Glutamatergic neuron (in vitro differentiated cells): ENCODE results near the gene PHEX. TPM values are rescaled to one million over a fixed set of nuclear protein-coding genes. Genes with fewer than 3 reads are reported as not detected.

Source experiments
- DNase-seq: peaks from one replicate; pipeline ENCODE4 v3.0.0; 2022
- H3K27ac Mint-ChIP-seq: one replicate; pipeline ENCODE4 v1.8.0; 2020; ENCODE audit warnings: mild to moderate bottlenecking, mixed read lengths, inconsistent platforms; ENCODE audit not compliant: unreplicated experiment
- H3K27me3 Mint-ChIP-seq: one replicate; pipeline ENCODE4 v1.8.0; 2020; ENCODE audit warnings: mild to moderate bottlenecking, moderate library complexity, mixed read lengths, inconsistent platforms; ENCODE audit not compliant: unreplicated experiment
- H3K36me3 Mint-ChIP-seq: one replicate; pipeline ENCODE4 v1.8.0; 2020; ENCODE audit warnings: mild to moderate bottlenecking, mixed read lengths, inconsistent platforms; ENCODE audit not compliant: unreplicated experiment
- H3K4me1 Mint-ChIP-seq: one replicate; pipeline ENCODE4 v1.8.0; 2020; ENCODE audit warnings: mild to moderate bottlenecking, low read depth, mixed read lengths, inconsistent platforms; ENCODE audit not compliant: unreplicated experiment
- H3K4me3 Mint-ChIP-seq: one replicate; pipeline ENCODE4 v1.8.0; 2020; ENCODE audit warnings: mild to moderate bottlenecking, mixed read lengths, inconsistent platforms; ENCODE audit not compliant: unreplicated experiment
- H3K9me3 Mint-ChIP-seq: one replicate; pipeline ENCODE4 v1.8.0; 2020; ENCODE audit warnings: mild to moderate bottlenecking, moderate library complexity, mixed read lengths, inconsistent platforms; ENCODE audit not compliant: unreplicated experiment
- CTCF ChIP-seq: fragments of 200-600 bp; sonication (generic); IDR thresholded peaks from one replicate; pipeline ENCODE4 v1.5.0; 2021; ENCODE audit not compliant: partially characterized antibody, unreplicated experiment
- total RNA-seq: library from RNA; stranded (reverse); fragmentation: NEBNext Ultra II Directional; extraction: Animal tissue kit (Norgen Biotek cat#: 25700); gene quantifications from one replicate; pipeline ENCODE4 v1.2.1, GENCODE V29; 2021; ENCODE audit not compliant: unreplicated experiment

Gene PHEX
- total RNA-seq, 1 donor from 2014 or later: 0.17 TPM

DNA sequence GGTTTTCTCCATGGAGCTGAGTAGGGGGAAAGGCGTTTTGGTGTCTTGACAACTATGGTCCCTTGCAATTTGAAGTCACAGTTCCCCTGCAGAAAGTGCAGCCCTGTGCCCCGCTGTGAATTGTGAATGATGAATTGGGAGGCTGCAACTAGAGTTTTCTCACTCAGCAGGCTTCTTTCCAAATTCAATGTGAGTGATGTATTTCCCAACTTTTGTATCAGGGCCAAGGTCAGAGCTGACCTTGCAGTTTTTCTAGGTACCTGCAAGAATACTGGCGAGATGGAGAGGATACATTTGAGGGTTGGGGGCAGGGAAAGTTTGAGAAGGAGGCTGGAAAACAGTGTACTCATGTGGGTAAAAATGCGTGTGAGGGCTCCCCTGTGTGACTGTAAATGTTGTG lies 11.7 kb downstream of the PHEX start:
- no peaks in the 10 kb centered on the region for H3K4me1 Mint-ChIP-seq
- no peaks in the 10 kb centered on the region for H3K36me3 Mint-ChIP-seq
- no peak overlapping the region for H3K27ac Mint-ChIP-seq
- TF ChIP-seq CTCF: no peak
- DNase-seq: no peak
- no peak overlapping the region for H3K4me3 Mint-ChIP-seq
- peaks cover 2% of the 10 kb centered on the region for H3K9me3 Mint-ChIP-seq
- peaks cover 2% of the 10 kb centered on the region for H3K27me3 Mint-ChIP-seq

DNA sequence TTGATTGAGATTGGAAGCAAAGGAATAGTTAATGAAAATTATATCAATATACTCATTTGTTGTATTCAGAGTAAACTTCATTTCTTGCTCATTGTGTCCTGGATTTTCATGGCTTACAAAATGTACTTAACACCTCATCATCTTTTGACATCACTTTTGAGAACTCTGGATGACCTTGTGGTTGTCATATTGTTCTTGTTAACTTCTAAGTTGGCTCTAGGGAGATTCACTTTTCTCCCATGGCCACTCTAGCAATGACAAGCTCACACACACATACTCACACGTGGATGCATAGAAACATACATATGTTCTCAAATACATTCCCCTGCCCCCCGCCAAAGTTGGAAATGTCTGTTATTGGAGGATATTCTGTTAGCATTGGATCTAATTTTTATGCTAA lies 15.3 kb downstream of the PHEX start:
- no peaks in the 10 kb centered on the region for H3K27me3 Mint-ChIP-seq
- TF ChIP-seq CTCF: no peak

GRCh38 chrX:22053481-22053880 lies 21.4 kb downstream of the PHEX start:
- H3K27ac Mint-ChIP-seq: no peak overlapping the region
- no peak for DNase-seq
- no peak overlapping the region for H3K4me3 Mint-ChIP-seq
- no peaks in the 10 kb centered on the region for H3K36me3 Mint-ChIP-seq
- no peaks in the 10 kb centered on the region for H3K27me3 Mint-ChIP-seq
- H3K9me3 Mint-ChIP-seq: no peaks in the 10 kb centered on the region
- no peak for TF ChIP-seq CTCF
- no peaks in the 10 kb centered on the region for H3K4me1 Mint-ChIP-seq

More for the DNA sequence above, 15.3 kb downstream of the PHEX start:
- peaks cover 2% of the 10 kb centered on the region for H3K9me3 Mint-ChIP-seq
- H3K4me1 Mint-ChIP-seq: no peaks in the 10 kb centered on the region
- DNase-seq: no peak
- H3K36me3 Mint-ChIP-seq: no peaks in the 10 kb centered on the region
- H3K27ac Mint-ChIP-seq: no peak overlapping the region
- H3K4me3 Mint-ChIP-seq: no peak overlapping the region

DNA sequence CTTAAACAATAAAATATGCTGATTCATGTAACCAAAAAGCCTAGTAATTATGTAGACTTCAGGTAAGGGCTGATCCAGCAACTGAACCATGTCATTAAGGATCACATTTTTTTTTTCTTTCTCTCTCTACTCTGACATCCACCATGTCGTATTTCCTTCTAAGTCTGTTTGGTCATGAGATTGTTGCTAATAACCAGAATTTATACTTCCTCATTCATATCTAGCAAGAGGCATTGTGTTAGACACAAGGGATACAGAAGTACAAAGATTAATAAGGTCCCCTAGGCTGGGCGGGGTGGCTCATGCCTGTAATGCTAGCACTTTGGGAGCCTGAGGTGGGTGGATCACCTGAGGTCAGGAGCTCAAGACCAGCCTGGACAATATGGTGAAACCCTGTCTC lies 24.1 kb downstream of the PHEX start:
- Mint-ChIP-seq H3K27ac (no peak overlapping the region), H3K36me3 (no peaks in the 10 kb centered on the region), H3K9me3 (no peaks in the 10 kb centered on the region), H3K4me3 (no peak overlapping the region), H3K27me3 (no peaks in the 10 kb centered on the region), H3K4me1 (no peaks in the 10 kb centered on the region)
- TF ChIP-seq CTCF: no peak
- no peak for DNase-seq

DNA sequence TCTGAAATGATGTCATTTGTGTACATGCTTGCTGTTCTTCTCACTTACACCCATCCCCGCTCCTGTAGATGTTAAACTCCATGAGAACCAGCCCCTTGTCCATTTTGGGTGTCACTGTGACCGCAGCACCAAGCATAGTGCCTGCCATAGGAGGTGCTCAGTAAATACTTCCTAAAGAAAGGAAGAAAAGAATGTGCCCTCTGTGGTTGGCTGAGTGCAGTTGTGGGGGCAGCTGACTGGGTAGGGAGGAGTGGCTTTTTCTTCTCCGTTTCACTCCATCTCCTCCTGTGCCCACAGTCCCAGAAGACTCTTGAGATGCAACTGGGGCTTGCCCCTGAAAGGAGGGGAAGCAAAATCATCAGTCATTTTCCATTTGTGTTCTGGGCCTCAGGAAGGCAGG lies 25.5 kb downstream of the PHEX start:
- H3K27ac Mint-ChIP-seq: no peak overlapping the region
- H3K4me1 Mint-ChIP-seq: no peaks in the 10 kb centered on the region
- no peak for TF ChIP-seq CTCF
- no peaks in the 10 kb centered on the region for H3K9me3 Mint-ChIP-seq
- no peaks in the 10 kb centered on the region for H3K27me3 Mint-ChIP-seq
- H3K36me3 Mint-ChIP-seq: no peaks in the 10 kb centered on the region
- no peak for DNase-seq
- H3K4me3 Mint-ChIP-seq: no peak overlapping the region
